Fibroblast of lung (primary cell): ENCODE data around the gene CMTM7. TPM values are rescaled to one million over a fixed set of nuclear protein-coding genes. Genes with fewer than 3 reads are reported as not detected.

Experiments
- DNase-seq, 2 donors: peaks; one replicate each; pipeline versions ENCODE4 v3.0.0 to v3.0.0-alpha.2; 2010; ENCODE audit warnings: low read depth in 2 of 2
- H2AFZ ChIP-seq: 2 replicates; pipeline ENCODE4 v1.5.1; 2012; ENCODE audit warnings: low read length, control low read depth, inconsistent platforms
- H3K27ac ChIP-seq: 2 replicates; pipeline ENCODE4 v1.5.1; 2011; ENCODE audit warnings: low read length, control low read depth; ENCODE audit not compliant: insufficient read depth
- H3K27me3 ChIP-seq: 2 replicates; pipeline ENCODE4 v1.5.1; 2011; ENCODE audit warnings: mild to moderate bottlenecking, low read length; ENCODE audit not compliant: control insufficient read depth, insufficient read depth
- H3K36me3 ChIP-seq: 2 replicates; pipeline ENCODE4 v1.5.1; 2011; ENCODE audit warnings: low read length; ENCODE audit not compliant: control insufficient read depth, insufficient read depth
- H3K4me1 ChIP-seq: 2 replicates; pipeline ENCODE4 v1.5.1; 2011; ENCODE audit warnings: low read length; ENCODE audit not compliant: control insufficient read depth, insufficient read depth; ENCODE audit errors: extremely low read depth
- H3K4me2 ChIP-seq: 2 replicates; pipeline ENCODE4 v1.5.1; 2011; ENCODE audit warnings: low read length, control low read depth; ENCODE audit not compliant: insufficient read depth; ENCODE audit errors: extremely low read depth
- H3K4me3 ChIP-seq, 4 experiments: fragments of 200-600 bp in 1 of 4; sonication (generic) in 1 of 4; replicated peaks in 1 of 4; 2 replicates each; pipeline ENCODE4 v1.5.1; 2011 to 2016; ENCODE audit warnings: low read length in 4 of 4, low read depth in 3 of 4, mild to moderate bottlenecking in 3 of 4, control low read depth in 2 of 4, inconsistent platforms in 1 of 4, mixed read lengths in 1 of 4; ENCODE audit not compliant: insufficient read depth in 1 of 4; ENCODE audit errors: control extremely low read depth in 1 of 4
- H3K79me2 ChIP-seq: 2 replicates; pipeline ENCODE4 v1.5.1; 2012; ENCODE audit warnings: mild to moderate bottlenecking, low read length, inconsistent platforms; ENCODE audit not compliant: control insufficient read depth, insufficient read depth
- H3K9ac ChIP-seq: 2 replicates; pipeline ENCODE4 v1.5.1; 2011; ENCODE audit warnings: mild to moderate bottlenecking, low read length, control low read depth; ENCODE audit not compliant: insufficient read depth
- H3K9me3 ChIP-seq: 2 replicates; pipeline ENCODE4 v1.5.1; 2012; ENCODE audit warnings: low read depth, low read length; ENCODE audit not compliant: control insufficient read depth, insufficient read depth
- H4K20me1 ChIP-seq: 2 replicates; pipeline ENCODE4 v1.5.1; 2011; ENCODE audit warnings: low read length; ENCODE audit not compliant: control insufficient read depth, insufficient read depth; ENCODE audit errors: extremely low read depth
- EZH2 ChIP-seq: IDR thresholded peaks from 2 replicates; pipeline ENCODE4 v1.5.1; 2012; ENCODE audit warnings: low read length, control low read depth, mild to moderate bottlenecking; ENCODE audit errors: missing control alignments
- polyA plus RNA-seq, 2 donors: library from polyadenylated mRNA; depleted of rRNA in 1 of 2; stranded (reverse) in 1 of 2; unstranded in 1 of 2; fragments of >200 nt; gene quantifications; 2 replicates each; pipeline ENCODE4 v1.2.1, GENCODE V29; 2011 to 2012; ENCODE audit warnings: missing spikeins in 1 of 2
- total RNA-seq: library from RNA; depleted of rRNA; stranded (reverse); fragments of >200 nt; gene quantifications from 2 replicates; pipeline ENCODE4 v1.2.1, GENCODE V29; 2014
- TF ChIP-seq, protein P1 (sequence below), 2 donors: IDR thresholded peaks in 1 of 2; conservative IDR thresholded peaks in 1 of 2; 1 replicate in 1 of 2; 2 replicates in 1 of 2; pipeline ENCODE4 v1.5.1; 2011 to 2012; ENCODE audit warnings: low read length in 2 of 2, control low read depth in 1 of 2, inconsistent platforms in 1 of 2, low read depth in 1 of 2, mild to moderate bottlenecking in 1 of 2

The CMTM7 gene
- total and polyA plus RNA-seq, 2 donors (not counting 1 experiment from before 2014, with no cell fraction given): 3.5 to 9.3 TPM

DNA sequence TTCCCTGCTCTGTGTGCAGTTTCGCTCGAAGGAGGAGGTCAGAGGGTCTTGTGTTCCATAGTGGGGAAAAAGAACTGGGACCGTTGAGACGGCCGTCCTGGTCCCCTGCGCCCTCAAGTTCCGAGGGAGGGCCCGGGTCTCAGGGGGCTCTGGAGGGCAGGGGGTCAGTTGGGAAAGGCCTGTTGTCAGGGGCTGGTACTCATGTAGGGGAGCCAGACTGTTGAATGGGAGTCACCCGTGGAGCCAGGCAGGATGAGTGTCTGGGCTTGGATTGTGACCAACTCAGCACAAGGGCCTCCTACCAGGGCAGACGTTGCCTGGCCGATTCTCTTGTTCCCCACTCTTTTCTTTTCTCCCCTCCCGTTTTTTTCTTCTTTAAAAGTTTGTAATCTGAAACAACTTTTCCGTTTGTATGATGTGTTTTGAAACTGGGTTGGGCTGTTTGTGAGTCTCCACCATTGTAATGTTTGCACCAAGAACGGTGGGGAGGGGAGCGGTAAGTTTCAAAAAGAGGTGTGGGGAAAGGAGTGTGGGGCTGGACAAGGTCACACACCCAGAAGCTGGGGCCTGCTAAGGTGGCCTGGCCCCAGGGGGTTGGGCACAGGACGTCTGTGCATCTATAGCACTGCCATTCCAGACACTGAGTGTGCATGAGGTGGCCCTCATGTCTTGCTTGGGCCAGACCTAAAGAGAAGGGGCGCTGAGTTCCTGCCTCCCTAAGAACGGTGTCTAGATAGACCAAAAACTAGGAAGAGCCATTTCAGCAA is 1.1 kb downstream of the CMTM7 start:
- H4K20me1 ChIP-seq: no peaks in the 10 kb centered on the region
- H3K36me3 ChIP-seq: no peaks in the 10 kb centered on the region
- H3K4me2 ChIP-seq: peak overlapping the region; percentile 80
- H3K79me2 ChIP-seq: peaks cover 4% of the 10 kb centered on the region
- H3K27ac ChIP-seq: peak overlapping the region; percentile 57
- H3K9ac ChIP-seq: peak overlapping the region; percentile 59
- H2AFZ ChIP-seq: peak overlapping the region; percentile 74
- TF ChIP-seq, protein P1, sequence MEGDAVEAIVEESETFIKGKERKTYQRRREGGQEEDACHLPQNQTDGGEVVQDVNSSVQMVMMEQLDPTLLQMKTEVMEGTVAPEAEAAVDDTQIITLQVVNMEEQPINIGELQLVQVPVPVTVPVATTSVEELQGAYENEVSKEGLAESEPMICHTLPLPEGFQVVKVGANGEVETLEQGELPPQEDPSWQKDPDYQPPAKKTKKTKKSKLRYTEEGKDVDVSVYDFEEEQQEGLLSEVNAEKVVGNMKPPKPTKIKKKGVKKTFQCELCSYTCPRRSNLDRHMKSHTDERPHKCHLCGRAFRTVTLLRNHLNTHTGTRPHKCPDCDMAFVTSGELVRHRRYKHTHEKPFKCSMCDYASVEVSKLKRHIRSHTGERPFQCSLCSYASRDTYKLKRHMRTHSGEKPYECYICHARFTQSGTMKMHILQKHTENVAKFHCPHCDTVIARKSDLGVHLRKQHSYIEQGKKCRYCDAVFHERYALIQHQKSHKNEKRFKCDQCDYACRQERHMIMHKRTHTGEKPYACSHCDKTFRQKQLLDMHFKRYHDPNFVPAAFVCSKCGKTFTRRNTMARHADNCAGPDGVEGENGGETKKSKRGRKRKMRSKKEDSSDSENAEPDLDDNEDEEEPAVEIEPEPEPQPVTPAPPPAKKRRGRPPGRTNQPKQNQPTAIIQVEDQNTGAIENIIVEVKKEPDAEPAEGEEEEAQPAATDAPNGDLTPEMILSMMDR (conservative IDR thresholded peaks at IDR 0.05 in 1 of 2, IDR thresholded peaks at IDR 0.05 in 1 of 2; ENCODE audit: low read depth in 1 of 2, low read length in 2 of 2): no peak
- DNase-seq: peak; percentile 70 to 80
- H3K9me3 ChIP-seq: no peaks in the 10 kb centered on the region
- peak overlapping the region; percentile 48 to 81 (median 64) for H3K4me3 ChIP-seq
- H3K4me1 ChIP-seq: no peaks in the 10 kb centered on the region
- H3K27me3 ChIP-seq: no peaks in the 10 kb centered on the region

DNA sequence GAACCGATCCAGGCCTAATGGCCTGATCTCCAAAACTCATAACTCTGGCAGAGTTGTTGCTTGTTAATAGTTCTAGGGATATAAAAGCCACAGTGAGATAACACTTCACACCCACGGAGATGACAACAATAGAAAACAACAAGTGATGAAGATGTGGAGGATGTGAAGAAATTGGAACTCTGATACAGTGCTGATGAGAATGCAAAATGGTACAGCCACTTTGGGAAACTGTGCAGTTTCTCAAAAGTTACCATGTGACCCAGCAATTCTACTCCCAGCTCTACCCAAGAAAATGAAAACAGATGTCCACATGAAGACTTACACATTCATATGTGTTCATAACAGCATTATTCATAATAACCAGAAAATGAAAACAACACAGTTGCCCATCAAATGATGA is 3.8 kb downstream of the CMTM7 start:
- Histone ChIP-seq H2AFZ (no peak overlapping the region), H4K20me1 (no peaks in the 10 kb centered on the region), H3K79me2 (peaks cover 10% of the 10 kb centered on the region), H3K27me3 (no peaks in the 10 kb centered on the region), H3K9ac (no peak overlapping the region), H3K9me3 (no peaks in the 10 kb centered on the region), H3K4me2 (no peak overlapping the region), H3K4me1 (no peaks in the 10 kb centered on the region), H3K36me3 (no peaks in the 10 kb centered on the region), H3K27ac (no peak overlapping the region), H3K4me3 (no peak overlapping the region)
- TF ChIP-seq, protein P1 (conservative IDR thresholded peaks at IDR 0.05 in 1 of 2, IDR thresholded peaks at IDR 0.05 in 1 of 2; ENCODE audit: low read depth in 1 of 2, low read length in 2 of 2): no peak
- no peak for TF ChIP-seq EZH2
- DNase-seq: no peak

DNA sequence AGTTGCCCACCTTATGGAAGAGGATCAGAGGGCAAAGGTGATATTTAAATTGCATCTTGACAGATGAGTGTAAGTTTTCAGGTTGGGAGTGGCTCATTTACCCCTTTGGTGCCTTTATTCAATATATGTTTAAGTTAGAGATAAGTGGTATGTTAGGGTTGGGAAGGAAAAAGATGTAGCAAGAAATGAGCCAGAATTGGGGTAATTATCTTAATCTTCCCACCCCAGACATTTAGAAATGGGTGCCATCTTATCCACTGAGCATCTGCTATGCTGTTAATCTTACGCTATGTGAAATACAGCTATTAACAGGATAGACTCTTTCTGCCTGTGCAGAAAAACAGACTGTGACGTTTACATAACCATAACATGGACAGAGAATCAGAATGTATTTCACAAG is 6.3 kb downstream of the CMTM7 start:
- no peak for TF ChIP-seq EZH2
- TF ChIP-seq, protein P1 (conservative IDR thresholded peaks at IDR 0.05 in 1 of 2, IDR thresholded peaks at IDR 0.05 in 1 of 2; ENCODE audit: low read depth in 1 of 2, low read length in 2 of 2): no peak
- no peak for DNase-seq
- no peak overlapping the region for H3K4me3 ChIP-seq
- H3K27ac ChIP-seq: no peak overlapping the region
- H3K4me1 ChIP-seq: peaks cover 5% of the 10 kb centered on the region
- H3K79me2 ChIP-seq: peaks cover 8% of the 10 kb centered on the region
- H3K27me3 ChIP-seq: no peaks in the 10 kb centered on the region
- H2AFZ ChIP-seq: no peak overlapping the region
- no peaks in the 10 kb centered on the region for H3K9me3 ChIP-seq
- H3K4me2 ChIP-seq: no peak overlapping the region
- no peaks in the 10 kb centered on the region for H4K20me1 ChIP-seq
- H3K9ac ChIP-seq: no peak overlapping the region
- H3K36me3 ChIP-seq: no peaks in the 10 kb centered on the region
